Esophagus muscularis mucosa (tissue), 4 donors: ENCODE data around the gene FOXS1. TPM values are rescaled to one million over a fixed set of nuclear protein-coding genes. Genes with fewer than 3 reads are reported as not detected.

Experiments
- DNase-seq: peaks from one replicate; pipeline ENCODE4 v3.0.0-alpha.2; 2017; ENCODE audit errors: extremely low spot score
- H3K27ac ChIP-seq, 4 donors: fragments of 200-600 bp; sonication (generic); replicated peaks in 1 of 4; 1 replicate in 3 of 4; 2 replicates in 1 of 4; pipeline ENCODE4 v1.5.1; 2016 to 2019; ENCODE audit warnings: mild to moderate bottlenecking in 1 of 4
- H3K27me3 ChIP-seq, 4 donors: fragments of 200-600 bp; sonication (generic); one replicate each; pipeline versions ENCODE4 v1.5.1 to v1.6.0; 2016 to 2019
- H3K36me3 ChIP-seq, 4 donors: fragments of 200-600 bp; sonication (generic); one replicate each; pipeline ENCODE4 v1.5.1; 2016 to 2019
- H3K4me1 ChIP-seq, 4 donors: fragments of 200-600 bp; sonication (generic); one replicate each; pipeline ENCODE4 v1.5.1; 2016 to 2019
- H3K4me3 ChIP-seq, 4 donors: fragments of 200-600 bp; sonication (generic); 1 replicate in 2 of 4; 2 replicates in 2 of 4; pipeline ENCODE4 v1.5.1; 2016 to 2019; ENCODE audit warnings: mild to moderate bottlenecking in 4 of 4, moderate library complexity in 1 of 4
- H3K9me3 ChIP-seq, 4 donors: fragments of 200-600 bp; sonication (generic); 1 replicate in 3 of 4; 2 replicates in 1 of 4; pipeline ENCODE4 v1.5.1; 2016 to 2019
- CTCF ChIP-seq, 3 experiments: fragments of 200-600 bp in 2 of 3; fragments of 450-650 bp in 1 of 3; sonication (generic) in 2 of 3; IDR thresholded peaks; one replicate each; pipeline ENCODE4 v1.5.1; 2017 to 2019; ENCODE audit warnings: antibody characterized with exemption in 3 of 3, mild to moderate bottlenecking in 2 of 3, moderate library complexity in 1 of 3
- EP300 ChIP-seq: sonication (generic); formaldehyde crosslinking; IDR thresholded peaks from one replicate; pipeline ENCODE4 v1.6.1; 2017; ENCODE audit warnings: antibody characterized with exemption
- POLR2A ChIP-seq: fragments of 450-650 bp; IDR thresholded peaks from one replicate; pipeline ENCODE4 v1.6.1; 2017; ENCODE audit warnings: antibody characterized with exemption, moderate library complexity, mild to moderate bottlenecking, low read depth
- POLR2AphosphoS5 ChIP-seq, 2 donors: sonication (generic); formaldehyde crosslinking; IDR thresholded peaks; one replicate each; pipeline ENCODE4 v1.6.1; 2017; ENCODE audit warnings: antibody characterized with exemption in 2 of 2
- WGBS: methylation state at CpG from one replicate; pipeline ENCODE4 v1.1.5; 2018; 5-methylcytosine and 5-hydroxymethylcytosine counted together
- intact Hi-C: fragments of 100-400 bp; cut with DNase I; formaldehyde crosslinking; loops from one replicate; pipeline ENCODE4 v1.15.1; 2023
- total RNA-seq, 4 donors: library from RNA; depleted of rRNA; stranded (reverse); fragments of >200 nt; gene quantifications; one replicate each; pipeline versions ENCODE4 v1.1.0 to v1.2.1, GENCODE V29; 2016

The FOXS1 gene
- total RNA-seq, 4 donors from 2014 or later: 0.50 to 3.4 (median 0.87) TPM

GRCh38 chr20:31821427-31821826 lies 24.0 kb downstream of the FOXS1 start:
- 62% methylated on average over 5 of the region's 5 CpGs for WGBS
- Histone ChIP-seq H3K4me3 (no peak overlapping the region), H3K36me3 (no peaks in the 10 kb centered on the region), H3K27me3 (no peaks in the 10 kb centered on the region), H3K4me1 (peaks cover 4 to 15% (median 12%) of the 10 kb centered on the region in 4 donors), H3K27ac (no peak overlapping the region), H3K9me3 (no peaks in the 10 kb centered on the region)
- TF ChIP-seq CTCF (IDR thresholded peaks at IDR 0.05): no peak
- TF ChIP-seq POLR2AphosphoS5 (IDR thresholded peaks at IDR 0.05): no peak
- TF ChIP-seq POLR2A: no peak
- no peak for TF ChIP-seq EP300
- DNase-seq: no peak
- intact Hi-C loops: loop anchor here (5.0 kb wide), 1 partner anchor 211 kb away; no protein-coding TSS in a partner anchor

DNA sequence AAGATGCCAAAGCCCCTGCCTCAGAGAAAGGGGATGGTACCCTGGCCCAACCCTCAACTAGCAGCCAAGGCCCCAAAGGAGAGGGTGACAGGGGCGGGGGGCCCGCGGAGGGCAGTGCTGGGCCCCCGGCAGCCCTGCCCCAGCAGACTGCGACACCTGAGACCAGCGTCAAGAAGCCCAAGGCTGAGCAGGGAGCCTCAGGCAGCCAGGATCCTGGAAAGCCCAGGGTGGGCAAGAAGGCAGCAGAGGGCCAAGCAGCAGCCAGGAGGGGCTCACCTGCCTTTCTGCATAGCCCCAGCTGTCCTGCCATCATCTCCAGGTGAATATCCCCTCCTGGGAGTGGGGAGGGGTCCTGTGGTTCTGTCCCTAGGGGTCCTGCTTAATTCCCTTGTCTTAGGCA lies 25.2 kb downstream of the FOXS1 start:
- intact Hi-C loops: loop anchor here (5.0 kb wide), 1 partner anchor 212 kb away; no protein-coding TSS in a partner anchor
- 70% methylated on average over 3 of the region's 6 CpGs for WGBS
- H3K4me1 ChIP-seq: peaks cover 11 to 18% (median 13%) of the 10 kb centered on the region in 4 donors

GRCh38 chr20:31819083-31819784 lies 26.2 kb downstream of the FOXS1 start, which contains the start of gene MYLK2:
TSS of gene MYLK2 (plus strand) at chr20:31819356. CDS start at chr20:31819581, 225 bp downstream.
- Histone ChIP-seq H3K4me1 (peaks cover 12 to 21% (median 15%) of the 10 kb centered on the region in 4 donors), H3K9me3 (no peaks in the 10 kb centered on the region), H3K36me3 (no peaks in the 10 kb centered on the region), H3K27ac (no peak within 1 kb of the TSS), H3K4me3 (no peak within 1 kb of the TSS), H3K27me3 (no peaks in the 10 kb centered on the region)
- TF ChIP-seq POLR2AphosphoS5 (IDR thresholded peaks at IDR 0.05): no peak
- TF ChIP-seq EP300: no peak
- no peak for TF ChIP-seq CTCF (IDR thresholded peaks at IDR 0.05)
- TF ChIP-seq POLR2A: no peak
- intact Hi-C loops: no loop called here
- 59% methylated on average over 16 of the region's 16 CpGs for WGBS
- no peak for DNase-seq

More for the DNA sequence above, 25.2 kb downstream of the FOXS1 start:
- no peaks in the 10 kb centered on the region for H3K9me3 ChIP-seq
- no peak overlapping the region for H3K4me3 ChIP-seq
- H3K27me3 ChIP-seq: no peaks in the 10 kb centered on the region
- DNase-seq: no peak
- no peak for TF ChIP-seq POLR2AphosphoS5 (IDR thresholded peaks at IDR 0.05)
- TF ChIP-seq POLR2A: no peak
- TF ChIP-seq EP300: no peak
- no peak for TF ChIP-seq CTCF (IDR thresholded peaks at IDR 0.05)
- H3K36me3 ChIP-seq: no peaks in the 10 kb centered on the region
- H3K27ac ChIP-seq: no peak overlapping the region

DNA sequence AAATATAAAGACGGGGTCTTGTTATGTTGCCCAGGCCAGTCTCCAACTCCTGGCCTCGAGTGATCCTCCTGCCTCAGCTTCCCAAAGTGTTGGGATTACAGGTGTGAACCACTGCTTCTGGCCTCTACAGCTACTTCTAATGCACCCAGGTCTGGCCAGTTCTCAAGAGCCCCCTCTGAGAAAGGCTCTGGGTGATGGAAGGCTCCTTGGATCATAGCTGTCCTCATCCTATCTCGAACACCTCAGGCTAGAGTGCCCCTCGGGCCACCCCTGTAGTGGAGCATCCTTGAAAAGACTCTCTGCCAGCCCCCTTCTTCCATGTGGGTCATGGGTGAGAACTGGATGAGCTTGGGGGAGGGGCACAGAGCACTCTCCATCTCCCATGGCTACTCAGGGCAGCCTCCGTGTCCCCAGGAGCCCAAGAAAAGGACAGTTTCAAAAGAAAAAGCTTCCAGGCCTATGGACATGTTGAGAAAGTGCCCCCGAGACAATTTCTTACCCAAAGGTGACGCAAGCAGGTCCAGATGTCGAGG lies 27.0 kb downstream of the FOXS1 start:
- Histone ChIP-seq H3K4me3 (no peak overlapping the region), H3K27me3 (no peaks in the 10 kb centered on the region), H3K4me1 (peaks cover 12 to 21% (median 15%) of the 10 kb centered on the region in 4 donors), H3K27ac (no peak overlapping the region), H3K9me3 (no peaks in the 10 kb centered on the region), H3K36me3 (no peaks in the 10 kb centered on the region)
- no peak for DNase-seq
- TF ChIP-seq EP300 (no peak), CTCF (IDR thresholded peaks at IDR 0.05) (no peak), POLR2AphosphoS5 (IDR thresholded peaks at IDR 0.05) (no peak), POLR2A (no peak)
- intact Hi-C loops: no loop called here
- WGBS: 86% methylated on average over 6 of the region's 8 CpGs
